Hepatocyte (in vitro differentiated cells): ENCODE results near the gene MAN1B1.

Experiments used
- CTCF ChIP-seq: fragments of 200-600 bp; sonication (generic); IDR thresholded peaks from 2 replicates; pipeline ENCODE4 v1.5.1; 2016; ENCODE audit warnings: antibody characterized with exemption, mild to moderate bottlenecking; ENCODE audit not compliant: poor library complexity
- EZH2 ChIP-seq: fragments of 200-600 bp; sonication (generic); IDR thresholded peaks from 2 replicates; pipeline ENCODE4 v1.6.1; 2016; ENCODE audit warnings: antibody characterized with exemption, mild to moderate bottlenecking, borderline replicate concordance
- EZH2phosphoT487 ChIP-seq: fragments of 200-600 bp; sonication (generic); IDR thresholded peaks from one replicate; pipeline ENCODE4 v1.6.1; 2018; ENCODE audit warnings: antibody characterized with exemption, mild to moderate bottlenecking, low read depth, moderate library complexity; ENCODE audit not compliant: unreplicated experiment, severe bottlenecking

DNA sequence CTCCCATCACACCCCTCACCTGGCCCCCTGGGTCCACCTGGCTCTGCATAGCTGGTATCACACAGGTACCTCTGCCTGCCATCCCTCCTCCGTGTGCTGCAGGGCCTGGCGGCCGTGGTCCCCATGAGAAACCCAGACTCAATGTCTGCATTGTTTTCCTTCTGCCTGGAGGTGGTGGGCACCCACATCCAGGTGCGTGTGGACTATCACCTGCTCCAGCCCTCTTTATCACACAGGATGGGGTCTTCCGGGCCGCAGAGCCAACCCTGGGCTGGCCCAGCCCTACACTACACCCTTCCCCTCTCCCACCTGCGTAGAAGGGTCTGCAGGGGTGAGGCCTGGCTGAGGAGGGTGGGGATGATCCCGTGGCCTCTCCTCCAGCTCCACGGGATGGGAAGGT lies 47.9 kb upstream of the MAN1B1 start:
- TF ChIP-seq CTCF (no peak), EZH2 (no peak), EZH2phosphoT487 (no peak)
